HepG2 (cell line): ENCODE measurements around the gene ITGA6. TPM values are rescaled to one million over a fixed set of nuclear protein-coding genes. Genes with fewer than 3 reads are reported as not detected.

Source experiments
- AHDC1 ChIP-seq: sonication (generic); formaldehyde crosslinking; IDR thresholded peaks from 2 replicates; pipeline ENCODE4 v1.5.1; 2020; ENCODE audit warnings: mild to moderate bottlenecking, missing genetic modification reagents, borderline replicate concordance
- AHR ChIP-seq: IDR thresholded peaks from 2 replicates; pipeline ENCODE4 v1.6.1; 2018; ENCODE audit warnings: missing genetic modification reagents, missing compliant biosample characterization
- CTCF ChIP-seq: sonication (generic); formaldehyde crosslinking; IDR thresholded peaks from 2 replicates; pipeline ENCODE4 v1.5.0; 2020; ENCODE audit warnings: mild to moderate bottlenecking, missing genetic modification reagents, moderate library complexity
- GTF3A ChIP-seq: sonication (generic); formaldehyde crosslinking; conservative IDR thresholded peaks from 2 replicates; pipeline ENCODE4 v1.4.0; 2020; ENCODE audit warnings: mild to moderate bottlenecking, missing genetic modification reagents
- HOXA7 ChIP-seq: sonication (generic); formaldehyde crosslinking; IDR thresholded peaks from 2 replicates; pipeline ENCODE4 v1.8.1; 2022; ENCODE audit warnings: mild to moderate bottlenecking, missing genetic modification reagents, moderate library complexity
- NFYB ChIP-seq: sonication (generic); formaldehyde crosslinking; IDR thresholded peaks from 2 replicates; pipeline ENCODE4 v1.4.0; 2020; ENCODE audit warnings: missing genetic modification reagents
- PRMT3 ChIP-seq: sonication (generic); formaldehyde crosslinking; IDR thresholded peaks from 2 replicates; pipeline ENCODE4 v1.8.1; 2022; ENCODE audit warnings: low read depth, mild to moderate bottlenecking, moderate library complexity, missing genetic modification reagents, borderline replicate concordance
- RAD51 ChIP-seq: fragments of 450-650 bp; IDR thresholded peaks from 2 replicates; pipeline ENCODE4 v1.6.1; 2016; ENCODE audit warnings: borderline replicate concordance
- RBFOX2 ChIP-seq: fragments of 200-400 bp; formaldehyde crosslinking; IDR thresholded peaks from 2 replicates; pipeline ENCODE4 v1.6.1; 2017; ENCODE audit warnings: low read depth, mild to moderate bottlenecking, low read length
- SALL2 ChIP-seq: sonication (generic); formaldehyde crosslinking; IDR thresholded peaks from 2 replicates; pipeline ENCODE4 v1.8.1; 2023; ENCODE audit warnings: mild to moderate bottlenecking, missing genetic modification reagents, inconsistent platforms
- SMAD3 ChIP-seq: sonication (generic); formaldehyde crosslinking; IDR thresholded peaks from 2 replicates; pipeline ENCODE4 v1.4.0; 2020; ENCODE audit warnings: missing genetic modification reagents
- ZBTB37 ChIP-seq: sonication (generic); formaldehyde crosslinking; IDR thresholded peaks from 2 replicates; pipeline ENCODE4 v1.4.0; 2020; ENCODE audit warnings: mild to moderate bottlenecking, missing genetic modification reagents
- ZNF234 ChIP-seq: sonication (generic); formaldehyde crosslinking; conservative IDR thresholded peaks from 2 replicates; pipeline ENCODE4 v1.5.1; 2020; ENCODE audit warnings: mild to moderate bottlenecking, missing genetic modification reagents
- ZNF235 ChIP-seq: sonication (generic); formaldehyde crosslinking; IDR thresholded peaks from 2 replicates; pipeline ENCODE4 v1.8.1; 2023; ENCODE audit warnings: mild to moderate bottlenecking, missing genetic modification reagents, borderline replicate concordance
- ZNF432 ChIP-seq: sonication (generic); formaldehyde crosslinking; IDR thresholded peaks from 2 replicates; pipeline ENCODE4 v1.5.0; 2020; ENCODE audit warnings: missing genetic modification reagents, mild to moderate bottlenecking, borderline replicate concordance
- ZNF7 ChIP-seq: IDR thresholded peaks from 2 replicates; pipeline ENCODE4 v1.6.1; 2016; ENCODE audit warnings: missing biosample characterization, missing genetic modification reagents
- ZSCAN31 ChIP-seq: sonication (generic); formaldehyde crosslinking; IDR thresholded peaks from 2 replicates; pipeline ENCODE4 v1.5.0; 2020; ENCODE audit warnings: low read depth, mild to moderate bottlenecking, missing genetic modification reagents
- polyA plus RNA-seq, 8 experiments: library from polyadenylated mRNA; depleted of rRNA in 3 of 8; stranded (reverse) in 7 of 8; unstranded in 1 of 8; fragments of >200 nt; fragmentation: Illumina TruSeq in 4 of 8; extraction: Trizol in 4 of 8; gene quantifications; 2 replicates each; pipeline versions ENCODE4 v1.2.1 to v1.2.3, GENCODE V29; 2011 to 2016; ENCODE audit warnings: low read depth in 4 of 8, missing spikeins in 1 of 8, mixed read lengths in 1 of 8; ENCODE audit not compliant: insufficient read depth in 1 of 8
- total RNA-seq, 5 experiments: library from RNA; depleted of rRNA; stranded (reverse); fragments of >200 nt; fragmentation: Illumina TruSeq; extraction: Trizol; gene quantifications; 2 replicates each; pipeline ENCODE4 v1.2.3, GENCODE V29; 2016; ENCODE audit warnings: low read depth in 1 of 5
- TF ChIP-seq, protein P1 (sequence below): sonication (generic); formaldehyde crosslinking; IDR thresholded peaks from 2 replicates; pipeline ENCODE4 v1.8.1; 2023; ENCODE audit warnings: missing genetic modification reagents, mild to moderate bottlenecking, borderline replicate concordance
- TF ChIP-seq, protein P2 (sequence below): sonication (generic); formaldehyde crosslinking; IDR thresholded peaks from 2 replicates; pipeline ENCODE4 v1.4.0; 2020; ENCODE audit warnings: mild to moderate bottlenecking, missing genetic modification reagents

Gene ITGA6
- total and polyA plus RNA-seq, 2 of the 13 experiments (the other 11 are each of a cell fraction or from before 2014, with no cell fraction given), result 24.0 to 92.5 TPM

DNA sequence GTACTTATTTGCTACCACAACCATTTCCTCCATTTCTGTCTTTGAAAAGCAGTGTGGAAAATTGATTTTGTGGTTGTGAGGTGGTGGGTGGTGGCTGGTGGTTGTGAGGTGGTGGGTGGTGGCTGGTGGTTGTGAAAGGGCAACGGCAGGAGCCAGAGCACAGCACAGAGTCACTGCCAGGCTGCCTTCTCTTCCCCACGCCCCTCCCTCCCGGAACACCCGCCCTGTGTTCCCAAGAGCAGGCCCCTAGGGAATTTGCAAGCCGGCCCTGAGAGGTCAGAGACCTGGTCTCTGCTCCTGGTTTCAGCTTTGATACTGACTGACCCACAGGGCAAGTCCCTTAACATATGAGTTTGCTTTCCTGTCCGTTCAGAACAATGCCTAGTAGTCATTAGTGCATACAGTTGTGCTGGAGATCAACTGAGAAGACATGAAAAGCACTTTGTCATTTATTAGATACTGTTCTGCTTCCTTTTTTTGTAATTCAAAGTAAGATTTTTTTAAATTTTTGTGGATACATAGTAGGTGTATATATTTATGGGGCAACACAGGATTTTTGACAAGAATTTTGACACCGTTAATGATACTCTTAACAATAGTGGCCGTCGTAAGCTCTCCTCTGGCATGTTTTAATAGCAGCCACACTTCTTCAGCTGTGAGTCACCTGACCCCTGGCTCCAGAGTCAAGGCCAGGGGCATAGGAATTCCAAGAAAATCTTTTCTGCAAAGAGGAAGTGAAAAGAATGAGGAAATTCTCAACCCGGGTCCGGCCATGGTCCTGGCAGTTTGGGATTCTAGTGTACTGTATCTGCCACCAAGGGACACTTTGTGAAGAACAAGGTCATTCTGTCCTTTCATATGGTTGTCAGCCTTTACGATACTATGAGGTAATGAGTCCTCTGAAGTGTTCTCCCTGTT, 53.2 kb downstream of the ITGA6 start (continued):
- peak; percentile 89; the same call in 1 of the 2 replicates for TF ChIP-seq AHDC1
- TF ChIP-seq CTCF, result no peak; the same call in 1 of the 2 replicates
- TF ChIP-seq RAD51, result no peak
- no peak for TF ChIP-seq HOXA7 (CRISPR knock-in tag)
- no peak for TF ChIP-seq ZNF235 (CRISPR knock-in tag)
- TF ChIP-seq PRMT3 (CRISPR knock-in tag), result no peak
- TF ChIP-seq ZNF7 (CRISPR knock-in tag), result no peak
- TF ChIP-seq ZSCAN31 (CRISPR knock-in tag), result peak; percentile 94; the same call in 1 of the 2 replicates
- no peak; the same call in 1 of the 2 replicates for TF ChIP-seq NFYB (CRISPR knock-in tag)
- TF ChIP-seq AHR, result no peak
- TF ChIP-seq, protein P1, sequence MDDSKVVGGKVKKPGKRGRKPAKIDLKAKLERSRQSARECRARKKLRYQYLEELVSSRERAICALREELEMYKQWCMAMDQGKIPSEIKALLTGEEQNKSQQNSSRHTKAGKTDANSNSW (CRISPR knock-in tag), result no peak
- no peak for TF ChIP-seq RBFOX2
- no peak for TF ChIP-seq ZNF234 (CRISPR knock-in tag)
- TF ChIP-seq, protein P2, sequence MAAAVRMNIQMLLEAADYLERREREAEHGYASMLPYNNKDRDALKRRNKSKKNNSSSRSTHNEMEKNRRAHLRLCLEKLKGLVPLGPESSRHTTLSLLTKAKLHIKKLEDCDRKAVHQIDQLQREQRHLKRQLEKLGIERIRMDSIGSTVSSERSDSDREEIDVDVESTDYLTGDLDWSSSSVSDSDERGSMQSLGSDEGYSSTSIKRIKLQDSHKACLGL, result no peak
- TF ChIP-seq ZNF432, result no peak
- TF ChIP-seq SALL2 (CRISPR knock-in tag), result no peak
- TF ChIP-seq GTF3A, result 0 out of 2 replicates have a peak, but pooled peaks have one; percentile 68
- TF ChIP-seq SMAD3 (CRISPR knock-in tag), result peak; percentile 19; the same call in 1 of the 2 replicates
- TF ChIP-seq ZBTB37 (CRISPR knock-in tag), result no peak; the same call in 1 of the 2 replicates
